Loucy (cell line): ENCODE results near the gene SERTAD3.
"Not testable (repeated sequence)": the region's sequence is repeated elsewhere in the genome, so short reads cannot be mapped to it uniquely, and the experiment has no call there.

Source experiments
- H2AFZ ChIP-seq: fragments of 200-600 bp; sonication (generic); 2 replicates; pipeline ENCODE4 v1.6.0; 2016; ENCODE audit warnings: antibody characterized with exemption, mild to moderate bottlenecking, low read length, moderate library complexity
- H3F3A ChIP-seq: fragments of 200-600 bp; 2 replicates; pipeline ENCODE4 v1.6.0; 2016; ENCODE audit warnings: antibody characterized with exemption, low read depth, mild to moderate bottlenecking
- H3K27me3 ChIP-seq: fragments of 200-600 bp; sonication (generic); 2 replicates; pipeline ENCODE4 v1.6.1; 2014; ENCODE audit warnings: low read length, mild to moderate bottlenecking; ENCODE audit not compliant: insufficient read depth, poor library complexity, severe bottlenecking
- H3K36me3 ChIP-seq: fragments of 200-600 bp; sonication (generic); 2 replicates; pipeline ENCODE4 v1.6.1; 2016; ENCODE audit warnings: low read length; ENCODE audit not compliant: insufficient read depth
- H3K4me1 ChIP-seq: fragments of 200-600 bp; sonication (generic); 2 replicates; pipeline ENCODE4 v1.5.1; 2014; ENCODE audit warnings: low read length, mild to moderate bottlenecking; ENCODE audit not compliant: insufficient read depth, poor library complexity, severe bottlenecking
- H3K4me2 ChIP-seq: fragments of 200-600 bp; sonication (generic); 2 replicates; pipeline ENCODE4 v1.6.0; 2014; ENCODE audit warnings: antibody characterized with exemption, low read length, low read depth, mild to moderate bottlenecking; ENCODE audit not compliant: poor library complexity, severe bottlenecking
- H3K4me3 ChIP-seq: fragments of 200-600 bp; sonication (generic); 2 replicates; pipeline ENCODE4 v1.5.1; 2014; ENCODE audit warnings: low read length, mild to moderate bottlenecking, mixed read lengths; ENCODE audit not compliant: poor library complexity, severe bottlenecking
- H3K79me2 ChIP-seq: fragments of 200-600 bp; sonication (generic); 2 replicates; pipeline ENCODE4 v1.6.1; 2014; ENCODE audit warnings: low read length; ENCODE audit not compliant: insufficient read depth
- H3K9ac ChIP-seq: fragments of 200-600 bp; sonication (generic); 2 replicates; pipeline ENCODE4 v1.6.0; 2014; ENCODE audit warnings: mild to moderate bottlenecking, low read depth, low read length, moderate library complexity; ENCODE audit not compliant: poor library complexity, severe bottlenecking
- H3K9me2 ChIP-seq: fragments of 200-600 bp; sonication (generic); replicated peaks from 2 replicates; pipeline ENCODE4 v1.6.1; 2016; ENCODE audit warnings: low read depth, low read length, mixed read lengths
- H3K9me3 ChIP-seq: fragments of 200-600 bp; sonication (generic); 2 replicates; pipeline ENCODE4 v1.6.1; 2014; ENCODE audit warnings: mild to moderate bottlenecking, antibody characterized with exemption, low read length, low read depth; ENCODE audit not compliant: insufficient read depth
- H4K20me1 ChIP-seq: fragments of 200-600 bp; sonication (generic); 2 replicates; pipeline ENCODE4 v1.6.0; 2014; ENCODE audit warnings: antibody characterized with exemption, low read length, mild to moderate bottlenecking; ENCODE audit not compliant: insufficient read depth, poor library complexity, severe bottlenecking
- CTCF ChIP-seq: fragments of 200-600 bp; sonication (generic); conservative IDR thresholded peaks from 2 replicates; pipeline ENCODE4 v1.5.1; 2014; ENCODE audit warnings: mild to moderate bottlenecking, antibody characterized with exemption, low read length
- EZH2phosphoT487 ChIP-seq: fragments of 200-600 bp; IDR thresholded peaks from 2 replicates; pipeline ENCODE4 v1.6.1; 2018; ENCODE audit warnings: antibody characterized with exemption, mild to moderate bottlenecking, moderate library complexity, borderline replicate concordance

Gene SERTAD3

GRCh38 chr19:40489882-40490230 lies 45.7 kb upstream of the SERTAD3 start:
- Histone ChIP-seq H3K27me3 (no peaks in the 10 kb centered on the region), H3K9me3 (no peaks in the 10 kb centered on the region), H3F3A (no peaks in the 10 kb centered on the region), H3K79me2 (no peaks in the 10 kb centered on the region), H3K4me2 (no peak overlapping the region), H4K20me1 (no peaks in the 10 kb centered on the region), H3K9ac (no peak overlapping the region), H2AFZ (no peak overlapping the region), H3K4me3 (no peak overlapping the region), H3K36me3 (no peaks in the 10 kb centered on the region), H3K9me2 (no peaks in the 10 kb centered on the region), H3K4me1 (no peaks in the 10 kb centered on the region)
- TF ChIP-seq CTCF (no peak), EZH2phosphoT487 (no peak)

GRCh38 chr19:40486017-40486416 lies 41.9 kb upstream of the SERTAD3 start:
- Histone ChIP-seq H3K27me3 (no peaks in the 10 kb centered on the region), H3K9me3 (no peaks in the 10 kb centered on the region), H3K4me3 (no peak overlapping the region), H3K9ac (no peak overlapping the region), H3K4me2 (no peak overlapping the region), H4K20me1 (no peaks in the 10 kb centered on the region), H3F3A (no peaks in the 10 kb centered on the region), H3K36me3 (no peaks in the 10 kb centered on the region), H3K9me2 (no peaks in the 10 kb centered on the region), H3K79me2 (no peaks in the 10 kb centered on the region), H2AFZ (no peak overlapping the region), H3K4me1 (no peaks in the 10 kb centered on the region)
- no peak for TF ChIP-seq CTCF
- no peak for TF ChIP-seq EZH2phosphoT487

DNA sequence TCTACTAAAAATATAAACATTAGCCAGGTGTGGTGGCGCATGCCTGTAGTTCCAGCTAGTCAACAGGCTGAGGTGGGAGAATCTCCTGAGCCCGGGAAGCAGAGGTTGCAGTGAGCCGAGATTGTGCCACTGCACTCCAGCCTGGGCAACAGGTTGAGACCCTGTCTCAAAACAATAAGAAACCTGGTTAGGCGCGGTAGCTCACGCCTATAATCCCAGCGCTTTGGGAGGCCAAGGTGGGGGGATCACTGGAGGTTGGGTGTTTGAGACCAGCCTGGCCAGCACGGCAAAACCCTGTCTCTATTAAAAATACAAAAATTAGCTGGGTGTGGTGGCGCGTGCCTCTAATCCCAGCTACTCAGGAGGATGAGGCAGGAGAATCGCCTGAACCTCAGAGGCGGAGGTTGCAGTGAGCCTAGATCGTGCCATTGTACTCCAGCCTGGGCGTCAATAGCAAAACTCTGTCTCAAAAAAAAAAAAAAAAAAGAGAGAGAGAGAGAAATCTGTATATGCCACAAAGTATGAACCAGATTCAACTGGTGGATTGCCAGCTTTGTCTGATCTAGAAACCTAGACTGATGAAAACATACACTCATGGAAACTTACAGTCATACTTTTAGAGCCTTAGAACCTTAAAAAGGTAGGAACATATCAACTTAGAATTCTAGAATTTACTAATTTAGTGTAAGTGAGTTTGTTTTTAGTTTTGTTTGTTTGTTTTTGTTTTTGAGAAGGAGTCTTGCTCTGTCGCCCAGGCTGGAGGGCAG lies 31.9 kb upstream of the SERTAD3 start:
- not testable (repeated sequence) for H4K20me1 ChIP-seq, H3K4me1 ChIP-seq, H3K36me3 ChIP-seq, H3F3A ChIP-seq, H3K27me3 ChIP-seq, H3K9ac ChIP-seq, H2AFZ ChIP-seq, H3K79me2 ChIP-seq, H3K4me3 ChIP-seq, H3K9me3 ChIP-seq, H3K4me2 ChIP-seq, H3K9me2 ChIP-seq

- no peaks in the 10 kb centered on the region for H3K79me2 ChIP-seq
- H3F3A ChIP-seq = no peaks in the 10 kb centered on the region
- H3K9ac ChIP-seq = no peak overlapping the region
- no peaks in the 10 kb centered on the region for H3K9me3 ChIP-seq
- H3K4me3 ChIP-seq = no peak overlapping the region
- no peaks in the 10 kb centered on the region for H3K9me2 ChIP-seq
- no peak overlapping the region for H2AFZ ChIP-seq
- no peaks in the 10 kb centered on the region for H3K27me3 ChIP-seq
- no peaks in the 10 kb centered on the region for H4K20me1 ChIP-seq
- no peaks in the 10 kb centered on the region for H3K36me3 ChIP-seq
- H3K4me2 ChIP-seq = no peak overlapping the region
- H3K4me1 ChIP-seq = no peaks in the 10 kb centered on the region
- TF ChIP-seq CTCF (no peak), EZH2phosphoT487 (no peak)
These were observed 30.6 kb upstream of the SERTAD3 start for GRCh38 chr19:40474737-40475136.
